HepG2 (cell line): ENCODE measurements around the gene LHFPL6. TPM values are rescaled to one million over a fixed set of nuclear protein-coding genes. Genes with fewer than 3 reads are reported as not detected.

Experiments used
- ATAC-seq: fragments of 200-7000 bp; cut with Tn5 transposase; 3 replicates; pipeline ENCODE4 v1.9.1; 2020; ENCODE audit warnings: mild to moderate bottlenecking, moderate library complexity
- BruUV-seq: library from RNA; stranded (reverse); fragments of 400-500 nt; replicated peaks from 2 replicates; lab custom pipeline; 2021; lab: Mats Ljungman, UMichigan
- CTCF ChIA-PET: fragments of 300-600 bp; formaldehyde crosslinking; extraction: SDS; loops from one replicate; lab custom pipeline; 2021; ENCODE audit warnings: low total read pairs, inconsistent platforms, low intra/inter-chr PET ratio; lab: Yijun Ruan, JAX
- POLR2A ChIA-PET: fragments of 350-600 bp; sonication (Branson Sonifier 250); formaldehyde crosslinking; loops from one replicate; lab custom pipeline; 2020; ENCODE audit warnings: antibody characterized with exemption, inconsistent platforms; lab: Yijun Ruan, JAX
- DNase-seq: peaks from one replicate; pipeline ENCODE4 v3.0.0-alpha.2; 2015; ENCODE audit warnings: low spot score
- FAIRE-seq: peaks from 3 replicates; lab custom pipeline; 2011; peaks lifted over from hg19 to GRCh38; lab: Jason Lieb, UNC
- H2AFZ ChIP-seq: one replicate; pipeline ENCODE4 v1.6.1; 2011; ENCODE audit warnings: low read length, inconsistent platforms
- H3K27ac ChIP-seq: fragments of 300-600 bp; 3 replicates; pipeline ENCODE4 v1.8.0; 2011; ENCODE audit warnings: mixed run types, mild to moderate bottlenecking, mixed read lengths, low read length, inconsistent platforms; ENCODE audit not compliant: insufficient read depth; ENCODE audit errors: extremely low read length
- H3K27me3 ChIP-seq, 2 experiments: fragments of 200-600 bp in 1 of 2; 2 replicates in 1 of 2; 3 replicates in 1 of 2; pipeline versions ENCODE4 v1.6.0 to v1.8.0; 2011; ENCODE audit warnings: low read length in 2 of 2, mild to moderate bottlenecking in 2 of 2, moderate library complexity in 2 of 2, inconsistent platforms in 1 of 2; ENCODE audit not compliant: insufficient read depth in 2 of 2, control insufficient read depth in 1 of 2
- H3K36me3 ChIP-seq, 2 experiments: fragments of 200-600 bp in 1 of 2; replicated peaks in 1 of 2; 2 replicates in 1 of 2; 3 replicates in 1 of 2; pipeline versions ENCODE4 v1.5.1 to v1.8.0; 2011; ENCODE audit warnings: low read length in 2 of 2, inconsistent platforms in 1 of 2; ENCODE audit not compliant: insufficient read depth in 2 of 2, control insufficient read depth in 1 of 2
- H3K4me1 ChIP-seq: 2 replicates; pipeline ENCODE4 v1.5.1; 2012; ENCODE audit warnings: low read length, inconsistent platforms; ENCODE audit not compliant: insufficient read depth
- H3K4me2 ChIP-seq: 2 replicates; pipeline ENCODE4 v1.6.0; 2011; ENCODE audit warnings: low read depth, low read length, inconsistent platforms
- H3K4me3 ChIP-seq, 3 experiments: fragments of 200-600 bp in 1 of 3; sonication (generic), shearing (Covaris generic) in 1 of 3; replicated peaks in 1 of 3; 2 replicates each; pipeline ENCODE4 v1.5.1; 2011 to 2016; ENCODE audit warnings: low read length in 3 of 3, inconsistent platforms in 2 of 3, low read depth in 2 of 3, mild to moderate bottlenecking in 2 of 3, control low read depth in 1 of 3, mixed read lengths in 1 of 3; ENCODE audit not compliant: insufficient read depth in 1 of 3
- H3K79me2 ChIP-seq: one replicate; pipeline ENCODE4 v1.6.1; 2011; ENCODE audit warnings: low read length, inconsistent platforms; ENCODE audit not compliant: insufficient read depth
- H3K9ac ChIP-seq: 2 replicates; pipeline ENCODE4 v1.6.0; 2011; ENCODE audit warnings: mild to moderate bottlenecking, low read depth, low read length, inconsistent platforms; ENCODE audit not compliant: insufficient read depth
- H3K9me3 ChIP-seq: 2 replicates; pipeline ENCODE4 v1.5.1; 2012; ENCODE audit warnings: mild to moderate bottlenecking, low read length
- H4K20me1 ChIP-seq: 2 replicates; pipeline ENCODE4 v1.6.0; 2011; ENCODE audit warnings: inconsistent platforms, mild to moderate bottlenecking, low read length, moderate library complexity; ENCODE audit not compliant: insufficient read depth
- CENPT ChIP-seq: sonication (generic); formaldehyde crosslinking; IDR thresholded peaks from 2 replicates; pipeline ENCODE4 v1.8.0; 2022; ENCODE audit warnings: low read depth, mild to moderate bottlenecking, moderate library complexity, missing genetic modification reagents
- JUNB ChIP-seq: sonication (generic); formaldehyde crosslinking; IDR thresholded peaks from 2 replicates; pipeline ENCODE4 v1.8.0; 2022; ENCODE audit warnings: missing genetic modification reagents, mild to moderate bottlenecking, borderline replicate concordance
- MAFF ChIP-seq: IDR thresholded peaks from 2 replicates; pipeline ENCODE4 v1.6.1; 2011; ENCODE audit warnings: low read depth, low read length, improper control_type of control experiment
- MNT ChIP-seq: fragments of 450-650 bp; IDR thresholded peaks from 2 replicates; pipeline ENCODE4 v1.6.1; 2016
- NONO ChIP-seq, 2 experiments: fragments of 450-650 bp in 1 of 2; sonication (generic) in 1 of 2; formaldehyde crosslinking in 1 of 2; IDR thresholded peaks in 1 of 2; conservative IDR thresholded peaks in 1 of 2; 2 replicates each; pipeline versions ENCODE4 v1.6.1 to v1.8.0; 2017 to 2022; ENCODE audit warnings: mild to moderate bottlenecking in 1 of 2, missing genetic modification reagents in 1 of 2, moderate library complexity in 1 of 2
- NR2C2 ChIP-seq: sonication (generic); formaldehyde crosslinking; IDR thresholded peaks from 2 replicates; pipeline ENCODE4 v1.4.0; 2020; ENCODE audit warnings: missing genetic modification reagents, mild to moderate bottlenecking, moderate library complexity, borderline replicate concordance
- TSC22D2 ChIP-seq: sonication (generic); formaldehyde crosslinking; IDR thresholded peaks from 2 replicates; pipeline ENCODE4 v1.5.1; 2020; ENCODE audit warnings: missing genetic modification reagents, mild to moderate bottlenecking, borderline replicate concordance
- ZBTB10 ChIP-seq: sonication (generic); formaldehyde crosslinking; IDR thresholded peaks from 2 replicates; pipeline ENCODE4 v1.4.0; 2020; ENCODE audit warnings: missing genetic modification reagents, borderline replicate concordance
- ZNF850 ChIP-seq: sonication (generic); formaldehyde crosslinking; conservative IDR thresholded peaks from 2 replicates; pipeline ENCODE4 v1.9.0; 2021; ENCODE audit warnings: mild to moderate bottlenecking, missing genetic modification reagents
- WGBS: methylation state at CpG from one replicate; pipeline ENCODE4 v1.1.6; 2017; ENCODE audit warnings: low lambda C conversion rate; 5-methylcytosine and 5-hydroxymethylcytosine counted together
- in situ Hi-C: cut with HindIII; loops from 2 replicates; pipeline ENCODE4 v1.10.0; 2017; ENCODE audit warnings: low pct_unique_long_range_greater_than_20kb; ENCODE audit not compliant: extremely low pct_ligation_motif_present
- intact Hi-C: fragments of 100-400 bp; cut with micrococcal nuclease; formaldehyde crosslinking; loops from one replicate; pipeline ENCODE4 v1.10.0; 2022; ENCODE audit not compliant: unreplicated experiment
- polyA plus RNA-seq, 8 experiments: library from polyadenylated mRNA; depleted of rRNA in 3 of 8; stranded (reverse) in 7 of 8; unstranded in 1 of 8; fragments of >200 nt; fragmentation: Illumina TruSeq in 4 of 8; extraction: Trizol in 4 of 8; gene quantifications; 2 replicates each; pipeline versions ENCODE4 v1.2.1 to v1.2.3, GENCODE V29; 2011 to 2016; ENCODE audit warnings: low read depth in 4 of 8, missing spikeins in 1 of 8, mixed read lengths in 1 of 8; ENCODE audit not compliant: insufficient read depth in 1 of 8
- total RNA-seq, 5 experiments: library from RNA; depleted of rRNA; stranded (reverse); fragments of >200 nt; fragmentation: Illumina TruSeq; extraction: Trizol; gene quantifications; 2 replicates each; pipeline ENCODE4 v1.2.3, GENCODE V29; 2016; ENCODE audit warnings: low read depth in 1 of 5
- TF ChIP-seq, protein P1 (sequence below): sonication (generic); formaldehyde crosslinking; IDR thresholded peaks from 2 replicates; pipeline ENCODE4 v1.4.0; 2020; ENCODE audit warnings: mild to moderate bottlenecking, missing genetic modification reagents

The LHFPL6 gene
- total and polyA plus RNA-seq, 2 of the 13 experiments (the other 11 are each of a cell fraction or from before 2014, with no cell fraction given): not detected

- DNase-seq (no peak), ATAC-seq (no peak), FAIRE-seq (no peak)
- no peaks in the 10 kb centered on the region for H3K36me3 ChIP-seq
- in situ Hi-C loops (no loop called here), intact Hi-C loops (no loop called here)
- CTCF ChIA-PET: no interaction called here
- no peak overlapping the region for H2AFZ ChIP-seq
- WGBS: 2% methylated on average over 3 of the region's 3 CpGs
- H3K4me3 ChIP-seq: no peak overlapping the region
- H4K20me1 ChIP-seq: no peaks in the 10 kb centered on the region
- no peaks in the 10 kb centered on the region; a peak in 1 of 5 replicates for H3K27me3 ChIP-seq
- no peak overlapping the region for H3K27ac ChIP-seq
- POLR2A ChIA-PET: no interaction called here
- no peaks in the 10 kb centered on the region for H3K9me3 ChIP-seq
- no peak overlapping the region for H3K9ac ChIP-seq
- no peaks in the 10 kb centered on the region for H3K79me2 ChIP-seq
- no TSS peak for BruUV-seq
- H3K4me1 ChIP-seq: no peaks in the 10 kb centered on the region
- no peak overlapping the region for H3K4me2 ChIP-seq
- TF ChIP-seq ZNF850 (CRISPR knock-in tag) (no peak), TSC22D2 (CRISPR knock-in tag) (no peak), CENPT (CRISPR knock-in tag) (no peak), JUNB (CRISPR knock-in tag) (no peak), ZBTB10 (CRISPR knock-in tag) (no peak), NR2C2 (CRISPR knock-in tag) (no peak), MAFF (no peak), MNT (no peak), NONO (IDR thresholded peaks at IDR 0.05) (no peak), NONO (CRISPR knock-in tag; conservative IDR thresholded peaks at IDR 0.05) (no peak)
- TF ChIP-seq, protein P1, sequence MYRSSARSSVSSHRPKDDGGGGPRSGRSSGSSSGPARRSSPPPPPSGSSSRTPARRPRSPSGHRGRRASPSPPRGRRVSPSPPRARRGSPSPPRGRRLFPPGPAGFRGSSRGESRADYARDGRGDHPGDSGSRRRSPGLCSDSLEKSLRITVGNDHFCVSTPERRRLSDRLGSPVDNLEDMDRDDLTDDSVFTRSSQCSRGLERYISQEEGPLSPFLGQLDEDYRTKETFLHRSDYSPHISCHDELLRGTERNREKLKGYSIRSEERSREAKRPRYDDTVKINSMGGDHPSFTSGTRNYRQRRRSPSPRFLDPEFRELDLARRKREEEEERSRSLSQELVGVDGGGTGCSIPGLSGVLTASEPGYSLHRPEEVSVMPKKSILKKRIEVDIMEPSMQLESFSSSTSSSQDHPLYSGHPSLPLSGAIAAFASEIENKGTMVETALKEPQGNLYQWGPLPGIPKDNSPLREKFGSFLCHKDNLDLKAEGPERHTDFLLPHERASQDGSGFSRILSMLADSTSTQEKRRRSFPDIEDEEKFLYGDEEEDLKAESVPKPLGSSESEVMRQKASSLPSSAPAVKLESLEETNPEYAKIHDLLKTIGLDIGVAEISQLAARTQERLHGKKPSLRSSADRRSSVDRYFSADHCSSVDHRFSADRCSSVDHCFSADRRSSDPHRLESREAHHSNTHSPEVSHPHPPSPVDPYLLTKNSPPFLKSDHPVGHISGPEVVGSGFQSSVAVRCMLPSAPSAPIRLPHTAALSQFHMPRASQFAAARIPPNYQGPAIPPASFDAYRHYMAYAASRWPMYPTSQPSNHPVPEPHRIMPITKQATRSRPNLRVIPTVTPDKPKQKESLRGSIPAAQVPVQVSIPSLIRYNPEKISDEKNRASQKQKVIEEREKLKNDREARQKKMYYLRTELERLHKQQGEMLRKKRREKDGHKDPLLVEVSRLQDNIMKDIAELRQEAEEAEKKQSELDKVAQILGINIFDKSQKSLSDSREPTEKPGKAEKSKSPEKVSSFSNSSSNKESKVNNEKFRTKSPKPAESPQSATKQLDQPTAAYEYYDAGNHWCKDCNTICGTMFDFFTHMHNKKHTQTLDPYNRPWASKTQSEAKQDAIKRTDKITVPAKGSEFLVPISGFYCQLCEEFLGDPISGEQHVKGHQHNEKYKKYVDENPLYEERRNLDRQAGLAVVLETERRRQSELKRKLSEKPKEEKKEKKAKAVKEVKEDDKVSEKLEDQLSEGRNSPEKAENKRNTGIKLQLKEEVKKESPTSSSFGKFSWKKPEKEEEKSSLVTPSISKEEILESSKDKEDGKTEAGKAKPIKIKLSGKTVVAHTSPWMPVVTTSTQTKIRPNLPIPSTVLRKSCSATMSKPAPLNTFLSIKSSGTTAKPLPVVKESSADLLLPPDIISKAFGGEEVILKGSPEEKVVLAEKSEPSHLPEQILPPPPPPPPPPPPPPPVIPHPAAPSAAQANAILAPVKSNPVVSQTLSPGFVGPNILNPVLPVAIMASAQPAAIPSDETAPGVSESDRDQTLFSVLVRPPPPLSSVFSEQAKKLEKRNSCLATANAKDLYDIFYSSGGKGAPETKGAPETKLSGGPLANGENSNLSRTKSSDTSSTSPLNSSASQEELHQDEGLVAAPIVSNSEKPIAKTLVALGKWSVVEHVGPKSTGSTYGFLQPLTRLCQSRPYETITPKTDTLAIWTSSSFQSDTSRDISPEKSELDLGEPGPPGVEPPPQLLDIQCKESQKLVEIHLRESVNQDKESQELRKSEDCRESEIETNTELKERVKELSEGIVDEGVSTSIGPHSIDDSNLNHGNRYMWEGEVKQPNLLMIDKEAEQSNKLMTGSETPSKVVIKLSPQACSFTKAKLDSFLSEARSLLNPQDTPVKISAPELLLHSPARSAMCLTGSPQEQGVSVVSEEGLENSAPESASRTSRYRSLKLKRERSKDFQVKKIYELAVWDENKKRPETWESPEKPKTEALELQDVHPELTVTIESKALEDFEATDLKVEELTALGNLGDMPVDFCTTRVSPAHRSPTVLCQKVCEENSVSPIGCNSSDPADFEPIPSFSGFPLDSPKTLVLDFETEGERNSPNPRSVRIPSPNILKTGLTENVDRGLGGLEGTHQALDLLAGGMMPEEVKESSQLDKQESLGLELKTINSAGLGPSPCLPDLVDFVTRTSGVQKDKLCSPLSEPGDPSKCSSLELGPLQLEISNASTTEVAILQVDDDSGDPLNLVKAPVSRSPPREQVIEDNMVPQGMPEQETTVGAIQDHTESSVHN (CRISPR knock-in tag): no peak
These were observed 133.3 kb downstream of the LHFPL6 start for GRCh38 chr13:39469676-39470075.
